IMR-90 (cell line): ENCODE results near the gene VWA8. TPM values are rescaled to one million over a fixed set of nuclear protein-coding genes. Genes with fewer than 3 reads are reported as not detected.

Experiments used
- ATAC-seq: fragments of 200-7000 bp; cut with Tn5 transposase; 2 replicates; pipeline ENCODE4 v1.9.1; 2020; ENCODE audit warnings: low read depth, mild to moderate bottlenecking, moderate library complexity
- BruUV-seq: library from RNA; stranded (reverse); fragments of 400-500 nt; replicated peaks from 2 replicates; lab custom pipeline; 2021; lab: Mats Ljungman, UMichigan
- CTCF ChIA-PET: fragments of 300-600 bp; formaldehyde crosslinking; extraction: SDS; loops from one replicate; lab custom pipeline; 2021; ENCODE audit warnings: antibody characterized with exemption; lab: Yijun Ruan, JAX
- POLR2A ChIA-PET: fragments of 300-600 bp; sonication (Branson Sonifier 250); formaldehyde crosslinking; loops from one replicate; lab custom pipeline; 2022; ENCODE audit warnings: antibody characterized with exemption; ENCODE audit not compliant: unreplicated experiment; lab: Charles Lee
- DNase-seq: peaks from one replicate; pipeline ENCODE4 v3.0.0; 2013
- H2AFZ ChIP-seq: replicated peaks from 2 replicates; pipeline ENCODE3; 2013; ENCODE audit warnings: low read length, mild to moderate bottlenecking; ENCODE audit not compliant: poor library complexity
- H2AK5ac ChIP-seq: 2 replicates; pipeline ENCODE4 v1.6.1; 2013; ENCODE audit warnings: low read depth, low read length, inconsistent platforms
- H2AK9ac ChIP-seq: replicated peaks from 2 replicates; pipeline ENCODE3; 2013; ENCODE audit warnings: mild to moderate bottlenecking, low read depth, low read length, moderate library complexity; ENCODE audit not compliant: poor library complexity
- H2BK120ac ChIP-seq: 2 replicates; pipeline ENCODE4 v1.6.1; 2013; ENCODE audit warnings: low read depth, low read length, inconsistent platforms
- H2BK15ac ChIP-seq: 3 replicates; pipeline ENCODE4 v1.6.1; 2013; ENCODE audit warnings: low read depth, low read length, inconsistent platforms
- H2BK20ac ChIP-seq: 2 replicates; pipeline ENCODE4 v1.6.1; 2013; ENCODE audit warnings: low read depth, mild to moderate bottlenecking, inconsistent platforms, low read length, moderate library complexity
- H2BK5ac ChIP-seq: 2 replicates; pipeline ENCODE4 v1.6.1; 2013; ENCODE audit warnings: mild to moderate bottlenecking, low read depth, low read length, inconsistent platforms; ENCODE audit not compliant: poor library complexity, severe bottlenecking
- H3K14ac ChIP-seq: replicated peaks from 2 replicates; pipeline ENCODE4 v1.6.1; 2013; ENCODE audit warnings: low read depth, low read length, inconsistent platforms
- H3K18ac ChIP-seq: 2 replicates; pipeline ENCODE4 v1.6.1; 2013; ENCODE audit warnings: low read depth, low read length, control low read depth
- H3K23ac ChIP-seq: 2 replicates; pipeline ENCODE4 v1.6.1; 2013; ENCODE audit warnings: low read depth, low read length, inconsistent platforms
- H3K27ac ChIP-seq: 2 replicates; pipeline ENCODE4 v1.5.1; 2013; ENCODE audit warnings: mild to moderate bottlenecking, control low read depth, low read length; ENCODE audit not compliant: insufficient read depth
- H3K27me3 ChIP-seq: 2 replicates; pipeline ENCODE4 v1.6.1; 2013; ENCODE audit warnings: low read length; ENCODE audit not compliant: control insufficient read depth, insufficient read depth
- H3K36me3 ChIP-seq: 2 replicates; pipeline ENCODE4 v1.6.1; 2013; ENCODE audit warnings: low read length, mixed read lengths; ENCODE audit not compliant: control insufficient read depth, insufficient read depth
- H3K4ac ChIP-seq: 2 replicates; pipeline ENCODE4 v1.6.1; 2013; ENCODE audit warnings: low read depth, low read length, inconsistent platforms
- H3K4me1 ChIP-seq: 2 replicates; pipeline ENCODE4 v1.6.1; 2013; ENCODE audit warnings: low read length, mixed read lengths; ENCODE audit not compliant: control insufficient read depth, insufficient read depth
- H3K4me2 ChIP-seq: 2 replicates; pipeline ENCODE4 v1.6.1; 2013; ENCODE audit warnings: low read depth, mild to moderate bottlenecking, control low read depth, low read length, moderate library complexity
- H3K4me3 ChIP-seq: 2 replicates; pipeline ENCODE4 v1.5.1; 2013; ENCODE audit warnings: low read depth, mild to moderate bottlenecking, control low read depth, low read length, moderate library complexity; ENCODE audit not compliant: insufficient read depth
- H3K56ac ChIP-seq: 2 replicates; pipeline ENCODE4 v1.6.1; 2013; ENCODE audit warnings: low read length, inconsistent platforms; ENCODE audit not compliant: insufficient read depth; ENCODE audit errors: extremely low read depth
- H3K79me1 ChIP-seq, 2 experiments: 2 replicates each; pipeline ENCODE4 v1.6.1; 2013; ENCODE audit warnings: low read length in 2 of 2, inconsistent platforms in 1 of 2, low read depth in 1 of 2
- H3K9ac ChIP-seq: 2 replicates; pipeline ENCODE4 v1.6.1; 2013; ENCODE audit warnings: low read depth, low read length, control low read depth
- H3K9me1 ChIP-seq: 2 replicates; pipeline ENCODE4 v1.6.1; 2013; ENCODE audit warnings: low read length, inconsistent platforms; ENCODE audit not compliant: insufficient read depth
- H3K9me3 ChIP-seq: 2 replicates; pipeline ENCODE4 v1.6.1; 2013; ENCODE audit warnings: low read length; ENCODE audit not compliant: control insufficient read depth, insufficient read depth
- H4K20me1 ChIP-seq: 2 replicates; pipeline ENCODE4 v1.6.1; 2013; ENCODE audit warnings: low read length, inconsistent platforms; ENCODE audit not compliant: insufficient read depth
- H4K5ac ChIP-seq: 2 replicates; pipeline ENCODE4 v1.6.1; 2013; ENCODE audit warnings: mild to moderate bottlenecking, low read depth, low read length, control low read depth
- H4K8ac ChIP-seq, 2 experiments: 2 replicates each; pipeline ENCODE4 v1.6.1; 2013; ENCODE audit warnings: low read depth in 2 of 2, low read length in 2 of 2, control low read depth in 1 of 2, inconsistent platforms in 1 of 2
- H4K91ac ChIP-seq: 2 replicates; pipeline ENCODE4 v1.6.1; 2013; ENCODE audit warnings: low read depth, low read length, inconsistent platforms; ENCODE audit not compliant: insufficient read depth
- BHLHE40 ChIP-seq: fragments of 150-350 bp; IDR thresholded peaks from 2 replicates; pipeline ENCODE4 v1.6.1; 2016; ENCODE audit warnings: mild to moderate bottlenecking, low read depth, low read length
- CEBPB ChIP-seq: IDR thresholded peaks from 2 replicates; pipeline ENCODE4 v1.6.1; 2012; ENCODE audit warnings: low read depth, low read length, improper control_type of control experiment
- ELK1 ChIP-seq: fragments of 150-350 bp; IDR thresholded peaks from 2 replicates; pipeline ENCODE4 v1.6.1; 2016; ENCODE audit warnings: low read depth, mild to moderate bottlenecking, low read length, moderate library complexity, borderline replicate concordance
- FOS ChIP-seq: fragments of 150-350 bp; IDR thresholded peaks from 2 replicates; pipeline ENCODE4 v1.6.1; 2016; ENCODE audit warnings: low read depth, low read length
- MAFK ChIP-seq: IDR thresholded peaks from 2 replicates; pipeline ENCODE4 v1.6.1; 2012; ENCODE audit warnings: low read depth, low read length, improper control_type of control experiment
- MAZ ChIP-seq: IDR thresholded peaks from 2 replicates; pipeline ENCODE4 v1.6.1; 2012; ENCODE audit warnings: low read depth, mild to moderate bottlenecking, low read length, improper control_type of control experiment, moderate library complexity, borderline replicate concordance
- MXI1 ChIP-seq: IDR thresholded peaks from 2 replicates; pipeline ENCODE4 v1.6.1; 2012; ENCODE audit warnings: low read depth, mild to moderate bottlenecking, low read length, moderate library complexity, borderline replicate concordance
- NFE2L2 ChIP-seq: fragments of 150-350 bp; IDR thresholded peaks from 2 replicates; pipeline ENCODE4 v1.6.1; 2016; ENCODE audit warnings: low read depth, mild to moderate bottlenecking, low read length
- POLR2A ChIP-seq: IDR thresholded peaks from 2 replicates; pipeline ENCODE4 v1.6.1; 2012; ENCODE audit warnings: mild to moderate bottlenecking, low read depth, low read length
- RAD21 ChIP-seq: IDR thresholded peaks from 2 replicates; pipeline ENCODE4 v1.6.1; 2012; ENCODE audit warnings: low read length, improper control_type of control experiment
- RFX5 ChIP-seq: IDR thresholded peaks from 2 replicates; pipeline ENCODE4 v1.8.0; 2012; ENCODE audit warnings: low read depth, mild to moderate bottlenecking, low read length, moderate library complexity
- SMC3 ChIP-seq: fragments of 150-350 bp; IDR thresholded peaks from 2 replicates; pipeline ENCODE4 v1.6.1; 2016; ENCODE audit warnings: low read depth, mild to moderate bottlenecking, antibody characterized with exemption, low read length, moderate library complexity
- WGBS, 2 experiments: methylation state at CpG; one replicate each; pipeline versions ENCODE4 v1.1.5 to v1.1.7; 2013; ENCODE audit warnings: missing lambda C conversion rate in 2 of 2; ENCODE audit not compliant: insufficient read length in 1 of 2; ENCODE audit errors: extremely low coverage in 2 of 2; 5-methylcytosine and 5-hydroxymethylcytosine counted together
- dilution Hi-C: fragments of 300-500 bp; cut with HindIII; formaldehyde crosslinking; loops from one replicate; pipeline ENCODE4 v1.14.3; 2018; ENCODE audit warnings: low sequenced_read_pairs; ENCODE audit not compliant: unreplicated experiment
- in situ Hi-C: fragments of 300-500 bp; cut with MboI; formaldehyde crosslinking; loops from 3 replicates; pipeline ENCODE4 v1.14.3; 2019; ENCODE audit warnings: low sequenced_read_pairs, inconsistent platforms, mixed read lengths
- intact Hi-C: fragments of 100-400 bp; cut with micrococcal nuclease; formaldehyde crosslinking; loops from 2 replicates; pipeline ENCODE4 v1.10.0; 2022
- polyA plus RNA-seq, 3 experiments: library from polyadenylated mRNA; depleted of rRNA; stranded (reverse); fragments of >200 nt; gene quantifications; 2 replicates each; pipeline ENCODE4 v1.2.3, GENCODE V29; 2012; ENCODE audit warnings: low replicate concordance in 1 of 3
- total RNA-seq: library from RNA; depleted of rRNA; stranded (reverse); fragments of >200 nt; gene quantifications from 2 replicates; pipeline ENCODE4 v1.2.3, GENCODE V29; 2012

Gene VWA8
- total and polyA plus RNA-seq, 2 of the 4 experiments (the other 2 are of a cell fraction): 5.9 to 18.3 TPM

- H3K4me2 ChIP-seq: peak overlapping the region; percentile 27; the same call in 1 of the 2 replicates
- CTCF ChIA-PET: interaction anchor here (0.6 kb wide), 1 partner anchor 178 kb away, joined by 3 read pairs; no protein-coding TSS in a partner anchor
- no CpG with 5 or more reads among the region's 4 CpGs for WGBS, 2 experiments
- peak overlapping the region; percentile 77 for H2AK5ac ChIP-seq
- no peak overlapping the region for H2AK9ac ChIP-seq
- H2BK5ac ChIP-seq: peak overlapping the region; percentile 99
- intact Hi-C loops: loop anchor here (1.0 to 10.0 kb wide), 5 partner anchors 15 to 293 kb away; no protein-coding TSS in a partner anchor
- peak overlapping the region; percentile 61; the same call in 1 of the 2 replicates for H3K9ac ChIP-seq
- peak overlapping the region; percentile 85; the same call in 1 of the 2 replicates for H3K27ac ChIP-seq
- peaks cover 14% of the 10 kb centered on the region for H3K4me1 ChIP-seq
- H3K36me3 ChIP-seq: no peaks in the 10 kb centered on the region
- H3K27me3 ChIP-seq: no peaks in the 10 kb centered on the region
- peak overlapping the region; percentile 1; the same call in 1 of the 2 replicates for H4K5ac ChIP-seq
- H2BK120ac ChIP-seq: peak overlapping the region; percentile 98
- dilution Hi-C loops: no loop called here
- no peaks in the 10 kb centered on the region for H4K20me1 ChIP-seq
- BruUV-seq: no TSS peak
- peak; percentile 75 for ATAC-seq
- peak overlapping the region; percentile 77; the same call in 1 of the 2 replicates for H3K18ac ChIP-seq
- POLR2A ChIA-PET: interaction anchor here (0.5 kb wide), 1 partner anchor 319 kb away, joined by 3 read pairs; no protein-coding TSS in a partner anchor
- in situ Hi-C loops: loop anchor here (25.0 kb wide), 1 partner anchor 183 kb away; the partner anchor contains the start of gene RGCC
- H3K23ac ChIP-seq: peak overlapping the region; percentile 96
- peak overlapping the region; percentile 88; the same call in 1 of the 2 replicates for H3K4ac ChIP-seq
- TF ChIP-seq SMC3 (no peak), MAFK (peak; percentile 21; the same call in 1 of the 2 replicates), NFE2L2 (no peak), CEBPB (peak; percentile 87), RAD21 (0 out of 2 replicates have a peak, but pooled peaks have one; percentile 12), MAZ (no peak), FOS (0 out of 2 replicates have a peak, but pooled peaks have one; percentile 17), RFX5 (no peak), POLR2A (no peak), MXI1 (0 out of 2 replicates have a peak, but pooled peaks have one; percentile 22), BHLHE40 (no peak), ELK1 (no peak)
- H3K9me1 ChIP-seq: peaks cover 9% of the 10 kb centered on the region
- H2BK20ac ChIP-seq: peak overlapping the region; percentile 98
- peak overlapping the region; percentile 40 to 96; a peak in 3 of 4 replicates for H4K8ac ChIP-seq
- H3K9me3 ChIP-seq: no peaks in the 10 kb centered on the region
- H3K56ac ChIP-seq: peak overlapping the region; percentile 90
- peak overlapping the region; percentile 9 for H2AFZ ChIP-seq
- no peak overlapping the region for H3K4me3 ChIP-seq
- H4K91ac ChIP-seq: peak overlapping the region; percentile 96
- peak; percentile 90 for DNase-seq
- H3K14ac ChIP-seq: peak overlapping the region; percentile 93
- H3K79me1 ChIP-seq: peaks cover 3 to 12% of the 10 kb centered on the region in 2 experiments; a peak in 3 of 4 replicates
- H2BK15ac ChIP-seq: peak overlapping the region; percentile 83; the same call in 1 of the 3 replicates
Observed at GRCh38 chr13:41645331-41645730, 315.6 kb downstream of the VWA8 start.
